KOPT-K1 (cell line): Measurements from ENCODE around the gene WNK1.
"Not testable (repeated sequence)": the region's sequence is repeated elsewhere in the genome, so short reads cannot be mapped to it uniquely, and the experiment has no call there.

Experiments used
- H3K27ac ChIP-seq: fragments of 200-600 bp; sonication (generic); 2 replicates; pipeline ENCODE4 v1.5.1; 2016; ENCODE audit warnings: antibody characterized with exemption, mild to moderate bottlenecking, low read depth, low read length; ENCODE audit not compliant: poor library complexity, severe bottlenecking
- H3K36me3 ChIP-seq: fragments of 200-600 bp; sonication (generic); 2 replicates; pipeline ENCODE4 v1.5.1; 2017; ENCODE audit warnings: antibody characterized with exemption, mild to moderate bottlenecking, low read length, moderate library complexity; ENCODE audit not compliant: insufficient read depth
- H3K9me3 ChIP-seq: fragments of 200-600 bp; sonication (generic); 2 replicates; pipeline ENCODE4 v1.5.1; 2017; ENCODE audit warnings: antibody characterized with exemption, low read length, mild to moderate bottlenecking; ENCODE audit not compliant: insufficient read depth, poor library complexity, severe bottlenecking

Gene WNK1

DNA sequence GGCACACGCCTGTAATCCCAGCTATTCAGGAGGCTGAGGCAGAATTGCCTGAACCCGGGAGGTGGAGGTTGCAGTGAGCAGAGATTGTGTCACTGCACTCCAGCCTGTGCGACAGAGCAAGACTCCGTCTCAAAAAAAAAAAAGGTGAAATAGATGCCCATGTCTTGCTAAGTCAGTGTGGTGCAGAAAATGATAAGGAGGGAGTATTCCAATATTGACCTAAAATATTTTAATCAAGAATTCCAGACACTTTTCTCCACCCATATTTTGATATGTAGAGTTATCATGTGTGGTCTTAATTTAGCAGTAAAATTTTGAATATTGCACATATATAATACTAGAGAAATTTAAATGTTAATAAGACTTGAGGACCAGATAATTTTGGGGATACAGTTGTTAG lies 57.7 kb downstream of the WNK1 start:
- H3K27ac ChIP-seq = no peak overlapping the region
- peaks cover 17% of the 10 kb centered on the region for H3K36me3 ChIP-seq
- H3K9me3 ChIP-seq = no peaks in the 10 kb centered on the region

- no peak overlapping the region for H3K27ac ChIP-seq
- peaks cover 24% of the 10 kb centered on the region for H3K36me3 ChIP-seq
- no peaks in the 10 kb centered on the region for H3K9me3 ChIP-seq
These were observed 58.5 kb downstream of the WNK1 start for GRCh38 chr12:810671-811415.

DNA sequence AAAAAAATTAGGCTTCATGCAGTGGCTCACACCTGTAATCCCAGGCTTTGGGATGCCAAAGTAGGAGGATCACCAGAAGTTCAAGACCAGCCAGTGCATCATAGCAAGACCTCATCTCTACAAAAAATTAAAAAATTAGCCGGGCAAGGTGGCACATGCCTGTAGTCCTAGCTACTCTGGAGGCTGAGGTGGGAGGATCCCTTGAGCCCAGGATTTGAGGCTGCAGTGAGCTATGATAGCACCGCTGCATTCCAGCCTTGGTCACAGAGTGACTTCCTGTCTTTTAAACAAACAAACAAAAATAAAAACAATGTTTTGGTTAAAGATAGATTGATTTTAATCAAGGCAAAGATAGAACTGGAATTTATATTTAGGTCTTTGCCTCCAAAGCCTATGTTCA lies 60.6 kb downstream of the WNK1 start:
- Histone ChIP-seq H3K27ac (no peak overlapping the region), H3K9me3 (no peaks in the 10 kb centered on the region), H3K36me3 (peaks cover 44% of the 10 kb centered on the region)

DNA sequence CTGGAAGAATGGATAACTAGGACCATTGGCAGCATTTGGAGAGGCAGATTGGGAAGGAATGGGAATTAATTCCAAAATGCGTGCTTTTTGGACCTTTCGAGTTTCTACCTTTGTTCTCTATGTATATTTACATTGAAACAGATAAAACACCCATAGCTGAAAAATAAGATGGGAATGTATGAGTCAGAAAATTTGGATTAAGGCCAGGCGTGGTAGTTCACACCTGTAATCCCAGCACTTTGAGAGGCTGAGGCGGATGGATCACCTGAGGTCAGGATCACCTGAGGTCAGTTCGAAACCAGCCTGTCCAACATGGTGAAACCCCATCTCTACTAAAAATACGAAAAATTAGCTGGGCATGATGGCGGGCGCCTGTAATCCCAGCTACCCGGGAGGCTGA lies 65.1 kb downstream of the WNK1 start:
- peaks cover 71% of the 10 kb centered on the region for H3K36me3 ChIP-seq
- not testable (repeated sequence) for H3K9me3 ChIP-seq

DNA sequence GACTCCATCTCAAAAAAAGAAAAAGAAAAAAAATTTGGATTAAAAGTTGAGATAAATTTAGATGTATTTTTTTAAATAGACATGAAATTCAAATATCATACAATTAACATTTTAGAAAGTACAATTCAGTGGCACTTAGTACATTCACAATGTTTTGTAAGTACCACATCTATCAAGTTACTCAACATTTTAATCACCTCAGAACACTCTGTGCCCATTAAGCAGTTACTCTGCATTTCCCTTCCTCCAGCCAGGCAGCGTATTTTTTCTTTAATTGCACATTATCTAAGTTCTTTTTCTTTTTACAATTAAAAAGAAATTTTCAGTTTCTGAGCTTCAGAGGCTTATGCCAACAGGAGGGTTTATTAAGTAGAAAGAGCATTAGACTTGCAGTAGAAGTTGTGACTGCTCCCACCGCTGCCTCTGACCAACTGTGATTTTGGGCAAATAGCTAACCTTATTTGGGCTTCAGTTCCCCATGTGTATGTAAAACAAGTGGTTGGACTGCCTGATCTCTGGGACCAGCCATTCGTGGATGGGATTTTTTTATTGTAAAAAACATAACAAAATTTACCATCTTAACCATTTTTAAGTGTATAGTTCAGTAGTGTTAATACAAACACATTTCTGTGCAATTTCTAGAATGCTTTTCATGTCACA lies 65.7 kb downstream of the WNK1 start:
- H3K9me3 ChIP-seq = peaks cover 9% of the 10 kb centered on the region
- H3K36me3 ChIP-seq = peaks cover 76% of the 10 kb centered on the region
- H3K27ac ChIP-seq = no peak overlapping the region

More for the DNA sequence above, 65.1 kb downstream of the WNK1 start:
- not testable (repeated sequence) for H3K27ac ChIP-seq

GRCh38 chr12:818733-819132 lies 66.4 kb downstream of the WNK1 start:
- no peak overlapping the region for H3K27ac ChIP-seq
- peaks cover 73% of the 10 kb centered on the region for H3K36me3 ChIP-seq
- H3K9me3 ChIP-seq = peaks cover 9% of the 10 kb centered on the region

- H3K9me3 ChIP-seq = peaks cover 9% of the 10 kb centered on the region
- no peak overlapping the region for H3K27ac ChIP-seq
- H3K36me3 ChIP-seq = peaks cover 62% of the 10 kb centered on the region
These were observed 68.0 kb downstream of the WNK1 start for GRCh38 chr12:820336-820735.

- H3K9me3 ChIP-seq = peaks cover 9% of the 10 kb centered on the region
- H3K36me3 ChIP-seq = peaks cover 56% of the 10 kb centered on the region
- H3K27ac ChIP-seq = no peak overlapping the region
These were observed 70.8 kb downstream of the WNK1 start for GRCh38 chr12:823028-823698.

DNA sequence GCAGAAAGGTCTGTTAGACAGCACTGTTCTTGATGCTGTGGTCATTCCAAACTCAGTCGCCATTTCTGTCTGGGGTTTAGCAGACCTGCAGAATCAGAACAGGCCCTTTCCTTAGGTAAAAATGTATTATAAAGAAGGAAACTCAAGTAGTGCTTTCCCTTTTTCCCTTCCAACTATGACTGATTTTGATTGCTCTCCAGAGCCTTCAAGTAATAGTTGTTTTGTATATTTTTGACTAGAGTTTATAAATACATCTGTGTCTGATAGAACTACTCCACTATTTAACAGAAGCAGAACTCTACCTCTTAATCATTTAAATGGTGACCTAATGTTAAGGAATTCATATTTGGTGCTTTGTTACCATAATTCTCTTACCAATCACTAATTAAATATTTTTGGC lies 74.0 kb downstream of the WNK1 start:
- H3K27ac ChIP-seq = no peak overlapping the region
- peaks cover 9% of the 10 kb centered on the region for H3K9me3 ChIP-seq
- H3K36me3 ChIP-seq = peaks cover 68% of the 10 kb centered on the region

- Histone ChIP-seq H3K27ac (no peak overlapping the region), H3K9me3 (no peaks in the 10 kb centered on the region), H3K36me3 (peaks cover 74% of the 10 kb centered on the region)
These were observed 76.5 kb downstream of the WNK1 start for GRCh38 chr12:828726-829395.

GRCh38 chr12:830111-830867 lies 77.9 kb downstream of the WNK1 start:
- no peak overlapping the region for H3K27ac ChIP-seq
- peaks cover 82% of the 10 kb centered on the region for H3K36me3 ChIP-seq

GRCh38 chr12:835754-836518 lies 83.6 kb downstream of the WNK1 start:
- H3K9me3 ChIP-seq = no peaks in the 10 kb centered on the region
- no peak overlapping the region for H3K27ac ChIP-seq
- H3K36me3 ChIP-seq = peaks cover 59% of the 10 kb centered on the region

More at GRCh38 chr12:830111-830867, 77.9 kb downstream of the WNK1 start:
- H3K9me3 ChIP-seq = no peaks in the 10 kb centered on the region

DNA sequence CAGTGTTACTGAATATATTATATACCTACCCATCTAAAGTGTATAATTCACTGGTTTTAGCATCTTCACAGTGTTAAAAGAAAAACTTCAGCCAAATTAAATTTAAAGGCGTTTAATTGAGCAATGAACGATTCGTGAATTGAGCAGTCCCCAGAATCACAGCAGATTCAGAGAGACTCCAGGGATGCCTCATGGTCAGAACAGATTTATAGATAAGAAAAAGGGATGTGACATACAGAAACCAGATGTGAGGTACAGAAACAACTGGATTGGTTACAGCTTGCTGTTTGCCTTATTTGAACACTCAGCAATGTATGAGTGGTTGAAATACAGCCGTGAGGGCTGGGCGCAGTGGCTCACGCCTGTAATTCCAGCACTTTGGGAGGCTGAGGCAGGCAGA lies 84.6 kb downstream of the WNK1 start:
- no peaks in the 10 kb centered on the region for H3K9me3 ChIP-seq
- H3K36me3 ChIP-seq = peaks cover 61% of the 10 kb centered on the region
- H3K27ac ChIP-seq = no peak overlapping the region

DNA sequence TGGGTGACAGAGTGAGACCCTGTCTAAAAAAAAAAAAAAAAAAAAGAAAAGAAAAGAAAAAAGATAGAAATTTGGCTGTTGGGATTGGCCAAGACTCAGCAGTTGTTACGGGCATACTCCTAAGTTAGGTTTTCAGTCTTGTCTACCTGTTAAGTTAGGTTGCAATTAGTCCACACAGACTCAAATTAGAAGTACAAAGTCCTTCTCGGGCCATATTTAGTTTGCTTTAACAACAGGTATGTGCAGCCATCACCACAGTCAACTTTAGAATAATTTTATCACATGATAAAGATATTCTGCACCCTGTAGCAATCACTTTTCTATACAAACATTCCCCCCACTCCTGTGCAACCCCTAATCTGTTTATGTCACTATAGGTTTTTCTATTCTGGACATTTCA lies 85.2 kb downstream of the WNK1 start:
- Histone ChIP-seq H3K36me3 (peaks cover 59% of the 10 kb centered on the region), H3K27ac (no peak overlapping the region), H3K9me3 (no peaks in the 10 kb centered on the region)
